ENCODE results near the gene TLCD3B.
"Not testable (repeated sequence)": the region's sequence is repeated elsewhere in the genome, so short reads cannot be mapped to it uniquely, and the experiment has no call there.

The TLCD3B gene

GRCh38 chr16:30025156-30025555 lies 5.9 kb downstream of the TLCD3B start:
- DNase-seq: no peak

GRCh38 chr16:30024451-30024850 lies 6.6 kb downstream of the TLCD3B start:
- DNase-seq: no peak

- no peak for DNase-seq
Measured at GRCh38 chr16:30023586-30023985, 7.5 kb downstream of the TLCD3B start.

GRCh38 chr16:30022887-30023286 lies 8.2 kb downstream of the TLCD3B start, which contains the start of gene C16orf92:
TSS of gene C16orf92 (plus strand) at chr16:30023198. CDS start at chr16:30023341, 143 bp downstream.
- no peak for DNase-seq

GRCh38 chr16:30018731-30019158 lies 12.3 kb downstream of the TLCD3B start:
- DNase-seq: no peak

GRCh38 chr16:30017937-30018336 lies 13.1 kb downstream of the TLCD3B start:
- DNase-seq: not testable (repeated sequence)

- DNase-seq: no peak
Measured at GRCh38 chr16:30017277-30017656, 13.8 kb downstream of the TLCD3B start.

GRCh38 chr16:30016555-30017276 lies 14.4 kb downstream of the TLCD3B start:
- DNase-seq: no peak

GRCh38 chr16:30015450-30015849 lies 15.6 kb downstream of the TLCD3B start:
- DNase-seq: not testable (repeated sequence)

GRCh38 chr16:30012598-30012997 lies 18.5 kb downstream of the TLCD3B start:
- DNase-seq: not testable (repeated sequence)

- no peak for DNase-seq
Measured at GRCh38 chr16:30011714-30012504, 19.2 kb downstream of the TLCD3B start.

GRCh38 chr16:30010844-30011713 lies 20.0 kb downstream of the TLCD3B start, which contains the start of gene DOC2A:
TSS of gene DOC2A (minus strand) at chr16:30011027. CDS start at chr16:30010222, 805 bp downstream.
- peak; percentile 41 for DNase-seq

- no peak for DNase-seq
Measured at GRCh38 chr16:30009990-30010843, 20.9 kb downstream of the TLCD3B start.

- no peak for DNase-seq
Measured at GRCh38 chr16:30009085-30009862, 21.8 kb downstream of the TLCD3B start.

GRCh38 chr16:30007378-30007895 lies 23.6 kb downstream of the TLCD3B start:
- no peak for DNase-seq

- no peak for DNase-seq
Measured at GRCh38 chr16:30006659-30007377, 24.3 kb downstream of the TLCD3B start.

GRCh38 chr16:30006095-30006473 lies 25.0 kb downstream of the TLCD3B start:
- no peak for DNase-seq

- no peak for DNase-seq
Measured at GRCh38 chr16:30005341-30006094, 25.6 kb downstream of the TLCD3B start.

- no peak for DNase-seq
Measured at GRCh38 chr16:30004811-30005242, 26.2 kb downstream of the TLCD3B start.

GRCh38 chr16:30004424-30004776 lies 26.7 kb downstream of the TLCD3B start:
- DNase-seq: peak; percentile 63

Measured in NCI-H1092 (cell line).